ENCODE data around the gene SWT1.

DNA sequence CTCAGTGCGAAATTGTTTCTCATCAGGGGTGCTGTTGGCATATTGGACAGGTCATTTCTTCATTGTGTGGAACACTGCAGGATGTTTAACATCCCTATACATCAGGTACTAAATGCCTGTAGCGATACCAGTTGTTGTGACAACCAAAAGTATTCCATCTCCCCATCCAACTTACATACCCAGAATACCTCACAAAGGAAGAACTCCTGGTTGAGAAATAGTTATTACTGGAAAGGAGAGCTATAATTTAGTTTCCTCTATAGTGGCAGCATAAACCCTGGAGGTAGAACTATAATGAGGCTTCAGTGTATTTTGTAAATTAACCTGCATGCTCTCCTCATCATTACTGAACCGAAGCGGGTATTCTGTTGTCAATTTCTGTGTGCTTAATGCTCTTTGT, 115.0 kb downstream of the SWT1 start:
- TF ChIP-seq POLR2AphosphoS5 (IDR thresholded peaks at IDR 0.05) (no peak), POLR2A (IDR thresholded peaks at IDR 0.05) (no peak)
- TF ChIP-seq, protein P1, sequence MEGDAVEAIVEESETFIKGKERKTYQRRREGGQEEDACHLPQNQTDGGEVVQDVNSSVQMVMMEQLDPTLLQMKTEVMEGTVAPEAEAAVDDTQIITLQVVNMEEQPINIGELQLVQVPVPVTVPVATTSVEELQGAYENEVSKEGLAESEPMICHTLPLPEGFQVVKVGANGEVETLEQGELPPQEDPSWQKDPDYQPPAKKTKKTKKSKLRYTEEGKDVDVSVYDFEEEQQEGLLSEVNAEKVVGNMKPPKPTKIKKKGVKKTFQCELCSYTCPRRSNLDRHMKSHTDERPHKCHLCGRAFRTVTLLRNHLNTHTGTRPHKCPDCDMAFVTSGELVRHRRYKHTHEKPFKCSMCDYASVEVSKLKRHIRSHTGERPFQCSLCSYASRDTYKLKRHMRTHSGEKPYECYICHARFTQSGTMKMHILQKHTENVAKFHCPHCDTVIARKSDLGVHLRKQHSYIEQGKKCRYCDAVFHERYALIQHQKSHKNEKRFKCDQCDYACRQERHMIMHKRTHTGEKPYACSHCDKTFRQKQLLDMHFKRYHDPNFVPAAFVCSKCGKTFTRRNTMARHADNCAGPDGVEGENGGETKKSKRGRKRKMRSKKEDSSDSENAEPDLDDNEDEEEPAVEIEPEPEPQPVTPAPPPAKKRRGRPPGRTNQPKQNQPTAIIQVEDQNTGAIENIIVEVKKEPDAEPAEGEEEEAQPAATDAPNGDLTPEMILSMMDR (IDR thresholded peaks at IDR 0.05): no peak

Measured in prostate gland (tissue), 2 donors.